Hematopoietic multipotent progenitor cell treated with erythropoietin and hydrocortisone succinate and interleukin-3 and kit ligand, for 6 days (in vitro differentiated cells): ENCODE results near the gene SLC19A1.

Source experiments
- DNase-seq: peaks from one replicate; pipeline ENCODE4 v3.0.0-alpha.2; 2015

Gene SLC19A1

GRCh38 chr21:45557616-45558043 lies 15.4 kb upstream of the SLC19A1 start:
- DNase-seq, result no peak

DNA sequence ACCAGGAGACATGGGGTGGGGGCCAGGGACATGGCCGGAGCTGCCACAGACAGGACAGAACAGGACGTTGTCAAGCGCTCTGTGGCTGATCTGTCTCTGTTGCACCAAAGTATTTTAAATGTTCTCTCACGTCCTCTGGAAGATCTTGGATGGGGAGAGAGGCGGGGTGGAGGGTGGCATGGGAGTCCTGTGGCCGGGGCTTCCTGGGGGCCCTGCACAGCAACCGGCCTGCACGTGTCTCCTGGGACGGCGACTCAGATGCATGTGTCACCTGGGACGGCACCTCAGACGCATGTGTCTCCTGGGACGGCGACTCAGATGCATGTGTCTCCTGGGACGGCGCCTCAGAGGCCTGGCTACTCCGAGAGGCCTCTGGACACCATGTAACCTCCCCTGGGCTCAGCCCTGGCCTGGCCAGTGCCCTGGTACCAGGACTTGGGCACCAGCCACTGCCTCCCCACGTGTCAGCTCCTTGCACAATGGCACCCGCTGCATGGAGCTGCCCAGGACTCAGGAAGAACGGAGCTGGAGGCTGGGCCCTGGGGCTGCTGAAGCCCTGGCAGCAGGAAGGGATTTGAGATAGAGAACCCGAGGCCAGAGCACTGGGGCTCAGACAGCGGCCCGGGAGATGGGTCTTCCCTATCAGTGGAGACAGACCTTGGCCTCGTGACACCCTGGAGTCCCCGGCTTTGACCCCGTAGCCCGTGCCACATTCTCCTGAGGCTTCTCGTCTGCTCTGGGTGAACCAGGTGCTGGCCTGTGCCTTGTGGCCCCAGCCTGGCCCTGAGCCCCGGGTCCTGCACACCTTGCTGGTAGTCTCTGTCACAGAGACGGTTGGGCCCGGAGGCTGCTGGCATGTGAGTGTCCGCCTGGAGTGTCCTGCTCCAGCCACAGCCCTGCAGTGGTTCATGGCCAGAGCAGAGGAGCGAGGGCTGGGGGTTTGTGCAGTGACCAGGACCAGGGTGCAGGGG lies 14.7 kb upstream of the SLC19A1 start:
- DNase-seq, result no peak

DNA sequence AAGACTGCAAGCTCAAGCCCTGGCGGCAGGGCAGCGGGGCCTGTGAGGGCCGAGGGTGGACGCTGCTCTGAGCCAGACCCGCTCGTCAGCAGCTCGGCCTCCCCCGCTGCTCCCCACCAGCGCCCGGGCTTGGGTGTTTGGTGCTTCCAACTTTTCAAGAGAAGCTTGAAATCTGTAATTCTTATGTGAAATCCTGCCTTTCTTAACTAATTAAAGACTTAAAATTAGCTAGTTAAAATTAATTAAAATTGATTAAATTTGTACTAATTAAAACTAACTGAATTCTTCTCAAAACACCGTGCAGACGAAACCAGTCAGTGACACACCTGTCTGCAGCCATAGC lies 14.0 kb upstream of the SLC19A1 start:
- no peak for DNase-seq

GRCh38 chr21:45555557-45556301 lies 13.5 kb upstream of the SLC19A1 start:
- DNase-seq, result peak; percentile 76

DNA sequence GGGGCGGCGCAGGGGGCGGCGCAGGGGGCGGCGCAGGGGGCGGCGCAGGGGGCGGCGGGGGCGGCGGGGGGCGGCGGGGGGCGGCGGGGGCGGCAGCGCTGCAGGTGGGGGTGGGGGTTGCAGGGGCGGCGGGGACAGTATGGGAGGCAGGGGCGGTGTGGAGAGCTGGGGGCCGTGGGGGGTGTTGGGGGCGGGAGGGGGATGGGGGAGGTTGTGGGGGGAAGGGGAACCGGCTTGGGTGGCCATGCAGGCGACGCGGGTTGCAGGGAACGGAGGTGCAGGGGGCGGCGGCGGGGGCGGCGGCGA lies 13.0 kb upstream of the SLC19A1 start:
- DNase-seq, result no peak

DNA sequence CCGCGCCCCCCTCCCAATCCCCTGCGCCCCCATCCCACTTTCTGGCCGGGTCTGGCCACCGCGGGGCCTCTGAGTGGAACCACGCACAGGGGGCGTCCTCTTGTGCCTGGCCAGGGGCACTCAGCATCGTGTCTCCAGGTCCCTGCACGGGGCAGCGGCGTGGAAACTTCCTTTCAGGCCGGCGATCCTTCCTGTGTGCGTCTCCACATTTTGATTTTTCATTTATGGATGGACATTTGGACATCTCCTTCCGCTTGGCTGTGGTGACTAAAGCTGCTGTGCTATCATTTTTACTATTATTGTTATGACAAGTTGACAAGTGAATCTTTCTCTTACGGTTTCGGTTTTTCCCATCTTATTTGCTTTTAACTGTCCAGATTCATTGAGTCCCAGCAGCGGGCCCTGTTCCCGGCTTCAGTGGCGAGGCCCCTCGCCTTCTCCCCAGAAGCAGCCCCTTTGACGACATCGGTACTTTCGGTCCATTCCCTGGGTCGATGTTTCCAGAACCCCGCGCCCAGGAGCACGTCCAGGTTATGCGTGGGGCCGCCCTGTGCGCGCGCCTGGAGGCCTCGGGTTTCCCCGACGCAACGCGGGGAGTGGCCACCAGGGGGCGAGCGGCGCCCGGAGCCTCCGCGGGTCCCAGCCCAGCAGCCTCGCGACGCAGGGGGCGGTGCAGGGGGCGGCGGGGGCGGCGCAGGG lies 12.4 kb upstream of the SLC19A1 start:
- peak; percentile 76 for DNase-seq

GRCh38 chr21:45552696-45553391 lies 10.6 kb upstream of the SLC19A1 start:
- no peak for DNase-seq

DNA sequence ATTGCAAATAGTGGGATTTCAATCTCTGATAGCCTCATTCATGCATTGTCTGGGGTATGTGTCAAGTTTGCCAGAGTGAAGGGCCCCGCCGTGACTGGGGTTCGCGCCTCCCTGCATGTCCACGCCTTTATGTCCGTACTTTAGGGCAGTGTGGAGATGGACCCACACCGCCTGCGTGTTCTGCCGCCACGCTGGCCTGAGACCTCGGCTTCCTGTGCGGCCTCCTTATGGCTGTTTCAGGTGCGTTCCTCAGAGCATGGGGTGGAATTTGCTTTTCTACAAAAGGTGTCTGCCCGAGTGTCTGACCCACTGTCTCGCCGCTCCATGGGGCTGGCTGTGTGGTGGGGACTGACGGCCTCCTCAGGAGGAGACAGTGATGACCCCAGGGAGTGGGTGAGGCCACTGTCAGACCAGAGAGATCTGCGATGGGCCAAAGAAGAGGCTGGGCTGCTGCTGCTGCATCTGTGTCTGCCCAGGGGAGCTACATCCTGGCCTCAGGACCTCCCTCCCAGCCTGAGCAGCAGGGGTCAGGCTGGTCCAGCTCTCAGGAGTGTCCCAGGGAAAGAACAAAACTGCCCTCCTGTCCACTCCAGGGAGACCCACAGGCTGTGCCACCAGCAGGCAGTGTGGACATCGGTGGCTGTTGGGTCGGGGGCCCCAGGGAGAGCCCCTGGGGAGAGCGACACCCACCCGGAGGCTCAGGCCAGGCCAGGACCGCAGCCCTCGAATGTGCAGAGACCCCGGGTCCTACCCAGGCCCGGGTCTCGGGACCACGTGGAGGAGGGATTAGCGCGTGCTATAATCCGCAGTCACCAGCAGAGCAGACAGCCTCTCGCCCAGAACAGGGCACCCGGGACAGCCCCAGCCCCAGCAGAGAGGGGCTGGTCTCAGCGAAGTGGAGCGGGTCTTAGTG lies 9.8 kb upstream of the SLC19A1 start:
- no peak for DNase-seq

GRCh38 chr21:45551316-45551715 lies 9.1 kb upstream of the SLC19A1 start:
- DNase-seq, result peak; percentile 42

GRCh38 chr21:45550522-45551210 lies 8.4 kb upstream of the SLC19A1 start:
- DNase-seq, result peak; percentile 71

- peak; percentile 38 for DNase-seq
Observed at GRCh38 chr21:45549626-45550463, 7.6 kb upstream of the SLC19A1 start.

GRCh38 chr21:45548711-45549491 lies 6.7 kb upstream of the SLC19A1 start:
- DNase-seq, result no peak

GRCh38 chr21:45547545-45547900 lies 5.3 kb upstream of the SLC19A1 start:
- DNase-seq, result no peak

DNA sequence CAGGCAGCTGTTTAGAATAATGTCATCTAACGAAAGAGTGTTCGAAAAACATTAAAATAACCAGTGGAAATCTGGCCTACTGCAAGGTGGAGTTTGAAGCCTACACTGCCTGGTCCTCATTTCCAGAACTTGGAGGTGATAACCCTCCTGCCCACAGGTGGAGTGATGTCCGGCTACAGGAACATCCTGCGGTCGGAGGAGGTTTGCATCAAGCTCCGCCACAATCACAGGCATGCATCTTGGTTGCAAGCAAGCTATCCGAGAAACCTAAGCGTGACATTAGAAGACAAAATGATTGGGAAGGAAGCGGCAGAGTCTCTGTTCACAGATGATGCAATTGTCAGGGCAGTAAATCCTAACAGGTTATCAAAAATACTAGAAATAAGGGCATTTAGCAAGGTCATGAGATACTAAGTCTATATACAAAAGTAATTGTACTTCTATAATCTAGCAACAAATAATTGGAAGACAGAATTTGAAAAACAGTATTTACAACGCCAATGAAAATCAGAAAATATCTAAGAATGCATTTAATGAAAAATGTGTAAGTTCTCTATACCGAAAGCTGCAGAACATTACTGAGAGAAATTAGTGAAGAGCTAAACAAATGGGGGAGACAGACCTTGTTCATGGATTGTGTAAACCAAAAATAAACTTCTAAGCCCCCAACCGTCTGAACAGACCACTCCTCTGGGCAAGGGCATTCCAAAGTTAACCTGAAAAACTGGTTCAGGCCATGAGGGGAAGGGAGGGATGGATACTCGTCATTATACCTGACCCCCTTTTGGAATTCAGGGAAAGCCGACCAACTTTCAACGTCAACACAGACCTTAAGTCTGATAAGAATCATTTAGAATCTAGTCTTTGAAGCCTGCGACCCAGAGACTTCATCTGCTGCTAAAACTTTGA lies 4.7 kb upstream of the SLC19A1 start:
- DNase-seq, result no peak

- DNase-seq, result no peak
Observed at GRCh38 chr21:45545691-45546531, 3.7 kb upstream of the SLC19A1 start.

DNA sequence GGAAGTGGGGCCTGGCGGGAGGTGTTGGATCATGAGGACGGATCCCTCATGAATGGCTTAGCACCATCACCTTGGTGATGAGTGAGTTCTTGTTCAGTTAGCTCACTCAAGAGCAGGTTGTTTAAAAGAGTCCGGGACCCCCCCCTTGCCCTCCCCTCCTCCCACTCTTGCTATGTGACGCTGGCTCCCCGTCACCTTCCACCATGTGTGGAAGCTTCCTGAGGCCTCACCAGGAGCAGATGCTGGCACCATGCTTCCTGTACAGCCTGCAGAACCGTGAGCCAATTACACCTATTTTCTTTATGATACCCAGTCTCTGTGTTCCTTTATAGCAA lies 3.0 kb upstream of the SLC19A1 start:
- no peak for DNase-seq

- DNase-seq, result no peak
Observed at GRCh38 chr21:45544449-45545235, 2.4 kb upstream of the SLC19A1 start.
